HepG2 (cell line): ENCODE data around the gene C16orf89. TPM values are rescaled to one million over a fixed set of nuclear protein-coding genes. Genes with fewer than 3 reads are reported as not detected.

Experiments
- GLI4 ChIP-seq: sonication (generic); formaldehyde crosslinking; IDR thresholded peaks from 2 replicates; pipeline ENCODE4 v1.5.1; 2020; ENCODE audit warnings: missing genetic modification reagents, mild to moderate bottlenecking, moderate library complexity, borderline replicate concordance
- KLF11 ChIP-seq: IDR thresholded peaks from 2 replicates; pipeline ENCODE4 v1.6.1; 2016; ENCODE audit warnings: missing compliant biosample characterization
- TAF15 ChIP-seq: fragments of 200-400 bp; formaldehyde crosslinking; IDR thresholded peaks from one replicate; pipeline ENCODE4 v1.6.1; 2018; ENCODE audit warnings: mild to moderate bottlenecking, low read depth, low read length; ENCODE audit not compliant: poor library complexity, severe bottlenecking
- ZNF530 ChIP-seq: sonication (generic); formaldehyde crosslinking; IDR thresholded peaks from 2 replicates; pipeline ENCODE4 v1.5.0; 2020; ENCODE audit warnings: low read depth, mild to moderate bottlenecking, missing genetic modification reagents
- ZNF563 ChIP-seq: sonication (generic); formaldehyde crosslinking; IDR thresholded peaks from 2 replicates; pipeline ENCODE4 v1.8.0; 2022; ENCODE audit warnings: mild to moderate bottlenecking, moderate library complexity, missing genetic modification reagents
- ZNF607 ChIP-seq: sonication (generic); formaldehyde crosslinking; IDR thresholded peaks from 2 replicates; pipeline ENCODE4 v1.5.1; 2020; ENCODE audit warnings: missing genetic modification reagents, mild to moderate bottlenecking, borderline replicate concordance
- ZNF629 ChIP-seq: sonication (generic); formaldehyde crosslinking; conservative IDR thresholded peaks from 2 replicates; pipeline ENCODE4 v1.5.0; 2020; ENCODE audit warnings: missing genetic modification reagents
- ZNF883 ChIP-seq: sonication (generic); formaldehyde crosslinking; IDR thresholded peaks from 2 replicates; pipeline ENCODE4 v1.5.1; 2020; ENCODE audit warnings: mild to moderate bottlenecking, missing genetic modification reagents; ENCODE audit errors: not compliant biosample characterization
- polyA plus RNA-seq, 8 experiments: library from polyadenylated mRNA; depleted of rRNA in 3 of 8; stranded (reverse) in 7 of 8; unstranded in 1 of 8; fragments of >200 nt; fragmentation: Illumina TruSeq in 4 of 8; extraction: Trizol in 4 of 8; gene quantifications; 2 replicates each; pipeline versions ENCODE4 v1.2.1 to v1.2.3, GENCODE V29; 2011 to 2016; ENCODE audit warnings: low read depth in 4 of 8, missing spikeins in 1 of 8, mixed read lengths in 1 of 8; ENCODE audit not compliant: insufficient read depth in 1 of 8
- total RNA-seq, 5 experiments: library from RNA; depleted of rRNA; stranded (reverse); fragments of >200 nt; fragmentation: Illumina TruSeq; extraction: Trizol; gene quantifications; 2 replicates each; pipeline ENCODE4 v1.2.3, GENCODE V29; 2016; ENCODE audit warnings: low read depth in 1 of 5
- TF ChIP-seq, protein P1 (sequence below): sonication (generic); formaldehyde crosslinking; IDR thresholded peaks from 2 replicates; pipeline ENCODE4 v1.8.0; 2022; ENCODE audit warnings: mild to moderate bottlenecking, missing genetic modification reagents; ENCODE audit not compliant: insufficient replicate concordance
- TF ChIP-seq, protein P2 (sequence below): sonication (generic); formaldehyde crosslinking; IDR thresholded peaks from 2 replicates; pipeline ENCODE4 v1.4.0; 2020; ENCODE audit warnings: missing genetic modification reagents
- TF ChIP-seq, protein P3 (sequence below): IDR thresholded peaks from 2 replicates; pipeline ENCODE4 v1.6.1; 2016; ENCODE audit warnings: control low read depth
- TF ChIP-seq, protein P4 (sequence below): sonication (generic); formaldehyde crosslinking; IDR thresholded peaks from 2 replicates; pipeline ENCODE4 v1.4.0; 2020; ENCODE audit warnings: missing genetic modification reagents
- TF ChIP-seq, protein P5 (sequence below): sonication (generic); formaldehyde crosslinking; IDR thresholded peaks from 2 replicates; pipeline ENCODE4 v1.4.0; 2020; ENCODE audit warnings: low read depth, missing genetic modification reagents
- TF ChIP-seq, protein P6 (sequence below): sonication (generic); formaldehyde crosslinking; IDR thresholded peaks from 2 replicates; pipeline ENCODE4 v1.8.0; 2022; ENCODE audit warnings: missing genetic modification reagents, mild to moderate bottlenecking, moderate library complexity, borderline replicate concordance

C16orf89 gene
- total and polyA plus RNA-seq, 2 of the 13 experiments (the other 11 are each of a cell fraction or from before 2014, with no cell fraction given): 1.9 to 3.4 TPM

DNA sequence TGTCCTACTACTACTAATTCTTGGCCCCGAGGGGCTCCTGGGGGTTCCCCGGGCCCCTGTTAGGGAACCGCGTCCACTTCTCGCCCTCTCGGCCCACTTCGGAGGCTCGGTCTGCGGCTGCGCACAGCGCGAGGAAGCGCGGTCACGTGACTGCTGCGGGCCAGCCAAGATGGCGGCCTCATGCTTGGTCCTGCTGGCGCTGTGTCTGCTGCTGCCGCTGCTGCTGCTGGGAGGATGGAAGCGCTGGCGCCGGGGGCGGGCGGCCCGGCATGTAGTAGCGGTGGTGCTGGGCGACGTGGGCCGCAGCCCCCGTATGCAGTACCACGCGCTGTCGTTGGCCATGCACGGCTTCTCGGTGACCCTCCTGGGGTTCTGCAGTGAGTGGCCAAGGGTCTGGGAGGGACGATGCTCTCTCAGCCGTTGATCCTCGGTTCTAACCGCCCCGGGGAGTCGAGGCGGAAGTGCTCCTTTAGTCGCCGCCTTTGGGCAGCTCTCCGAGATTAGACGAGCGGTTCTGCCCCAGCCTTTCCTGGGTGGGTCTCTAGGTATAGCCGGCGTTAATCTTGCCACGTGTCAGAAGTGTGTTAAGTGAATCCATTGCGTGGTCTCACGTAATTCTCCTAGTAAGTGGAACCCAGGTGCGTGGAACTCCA, 6.1 kb upstream of the C16orf89 start, which contains the start of gene ALG1 (continued):
- TF ChIP-seq, protein P1, sequence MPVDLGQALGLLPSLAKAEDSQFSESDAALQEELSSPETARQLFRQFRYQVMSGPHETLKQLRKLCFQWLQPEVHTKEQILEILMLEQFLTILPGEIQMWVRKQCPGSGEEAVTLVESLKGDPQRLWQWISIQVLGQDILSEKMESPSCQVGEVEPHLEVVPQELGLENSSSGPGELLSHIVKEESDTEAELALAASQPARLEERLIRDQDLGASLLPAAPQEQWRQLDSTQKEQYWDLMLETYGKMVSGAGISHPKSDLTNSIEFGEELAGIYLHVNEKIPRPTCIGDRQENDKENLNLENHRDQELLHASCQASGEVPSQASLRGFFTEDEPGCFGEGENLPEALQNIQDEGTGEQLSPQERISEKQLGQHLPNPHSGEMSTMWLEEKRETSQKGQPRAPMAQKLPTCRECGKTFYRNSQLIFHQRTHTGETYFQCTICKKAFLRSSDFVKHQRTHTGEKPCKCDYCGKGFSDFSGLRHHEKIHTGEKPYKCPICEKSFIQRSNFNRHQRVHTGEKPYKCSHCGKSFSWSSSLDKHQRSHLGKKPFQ (CRISPR knock-in tag): peak; percentile 75
- TF ChIP-seq GLI4 (peak; percentile 98), KLF11 (CRISPR knock-in tag) (peak; percentile 95), ZNF883 (peak; percentile 100), ZNF607 (no peak), ZNF563 (peak; percentile 86), TAF15 (peak; percentile 99), ZNF530 (CRISPR knock-in tag) (peak; percentile 45; the same call in 1 of the 2 replicates), ZNF629 (CRISPR knock-in tag) (no peak; the same call in 1 of the 2 replicates)
- TF ChIP-seq, protein P2, sequence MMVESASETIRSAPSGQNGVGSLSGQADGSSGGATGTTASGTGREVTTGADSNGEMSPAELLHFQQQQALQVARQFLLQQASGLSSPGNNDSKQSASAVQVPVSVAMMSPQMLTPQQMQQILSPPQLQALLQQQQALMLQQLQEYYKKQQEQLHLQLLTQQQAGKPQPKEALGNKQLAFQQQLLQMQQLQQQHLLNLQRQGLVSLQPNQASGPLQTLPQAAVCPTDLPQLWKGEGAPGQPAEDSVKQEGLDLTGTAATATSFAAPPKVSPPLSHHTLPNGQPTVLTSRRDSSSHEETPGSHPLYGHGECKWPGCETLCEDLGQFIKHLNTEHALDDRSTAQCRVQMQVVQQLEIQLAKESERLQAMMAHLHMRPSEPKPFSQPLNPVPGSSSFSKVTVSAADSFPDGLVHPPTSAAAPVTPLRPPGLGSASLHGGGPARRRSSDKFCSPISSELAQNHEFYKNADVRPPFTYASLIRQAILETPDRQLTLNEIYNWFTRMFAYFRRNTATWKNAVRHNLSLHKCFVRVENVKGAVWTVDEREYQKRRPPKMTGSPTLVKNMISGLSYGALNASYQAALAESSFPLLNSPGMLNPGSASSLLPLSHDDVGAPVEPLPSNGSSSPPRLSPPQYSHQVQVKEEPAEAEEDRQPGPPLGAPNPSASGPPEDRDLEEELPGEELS (CRISPR knock-in tag): peak; percentile 14; the same call in 1 of the 2 replicates
- TF ChIP-seq, protein P3, sequence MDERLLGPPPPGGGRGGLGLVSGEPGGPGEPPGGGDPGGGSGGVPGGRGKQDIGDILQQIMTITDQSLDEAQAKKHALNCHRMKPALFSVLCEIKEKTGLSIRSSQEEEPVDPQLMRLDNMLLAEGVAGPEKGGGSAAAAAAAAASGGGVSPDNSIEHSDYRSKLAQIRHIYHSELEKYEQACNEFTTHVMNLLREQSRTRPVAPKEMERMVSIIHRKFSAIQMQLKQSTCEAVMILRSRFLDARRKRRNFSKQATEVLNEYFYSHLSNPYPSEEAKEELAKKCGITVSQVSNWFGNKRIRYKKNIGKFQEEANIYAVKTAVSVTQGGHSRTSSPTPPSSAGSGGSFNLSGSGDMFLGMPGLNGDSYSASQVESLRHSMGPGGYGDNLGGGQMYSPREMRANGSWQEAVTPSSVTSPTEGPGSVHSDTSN (CRISPR knock-in tag): no peak
- TF ChIP-seq, protein P4, sequence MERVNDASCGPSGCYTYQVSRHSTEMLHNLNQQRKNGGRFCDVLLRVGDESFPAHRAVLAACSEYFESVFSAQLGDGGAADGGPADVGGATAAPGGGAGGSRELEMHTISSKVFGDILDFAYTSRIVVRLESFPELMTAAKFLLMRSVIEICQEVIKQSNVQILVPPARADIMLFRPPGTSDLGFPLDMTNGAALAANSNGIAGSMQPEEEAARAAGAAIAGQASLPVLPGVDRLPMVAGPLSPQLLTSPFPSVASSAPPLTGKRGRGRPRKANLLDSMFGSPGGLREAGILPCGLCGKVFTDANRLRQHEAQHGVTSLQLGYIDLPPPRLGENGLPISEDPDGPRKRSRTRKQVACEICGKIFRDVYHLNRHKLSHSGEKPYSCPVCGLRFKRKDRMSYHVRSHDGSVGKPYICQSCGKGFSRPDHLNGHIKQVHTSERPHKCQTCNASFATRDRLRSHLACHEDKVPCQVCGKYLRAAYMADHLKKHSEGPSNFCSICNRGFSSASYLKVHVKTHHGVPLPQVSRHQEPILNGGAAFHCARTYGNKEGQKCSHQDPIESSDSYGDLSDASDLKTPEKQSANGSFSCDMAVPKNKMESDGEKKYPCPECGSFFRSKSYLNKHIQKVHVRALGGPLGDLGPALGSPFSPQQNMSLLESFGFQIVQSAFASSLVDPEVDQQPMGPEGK: peak; percentile 67
- TF ChIP-seq, protein P5, sequence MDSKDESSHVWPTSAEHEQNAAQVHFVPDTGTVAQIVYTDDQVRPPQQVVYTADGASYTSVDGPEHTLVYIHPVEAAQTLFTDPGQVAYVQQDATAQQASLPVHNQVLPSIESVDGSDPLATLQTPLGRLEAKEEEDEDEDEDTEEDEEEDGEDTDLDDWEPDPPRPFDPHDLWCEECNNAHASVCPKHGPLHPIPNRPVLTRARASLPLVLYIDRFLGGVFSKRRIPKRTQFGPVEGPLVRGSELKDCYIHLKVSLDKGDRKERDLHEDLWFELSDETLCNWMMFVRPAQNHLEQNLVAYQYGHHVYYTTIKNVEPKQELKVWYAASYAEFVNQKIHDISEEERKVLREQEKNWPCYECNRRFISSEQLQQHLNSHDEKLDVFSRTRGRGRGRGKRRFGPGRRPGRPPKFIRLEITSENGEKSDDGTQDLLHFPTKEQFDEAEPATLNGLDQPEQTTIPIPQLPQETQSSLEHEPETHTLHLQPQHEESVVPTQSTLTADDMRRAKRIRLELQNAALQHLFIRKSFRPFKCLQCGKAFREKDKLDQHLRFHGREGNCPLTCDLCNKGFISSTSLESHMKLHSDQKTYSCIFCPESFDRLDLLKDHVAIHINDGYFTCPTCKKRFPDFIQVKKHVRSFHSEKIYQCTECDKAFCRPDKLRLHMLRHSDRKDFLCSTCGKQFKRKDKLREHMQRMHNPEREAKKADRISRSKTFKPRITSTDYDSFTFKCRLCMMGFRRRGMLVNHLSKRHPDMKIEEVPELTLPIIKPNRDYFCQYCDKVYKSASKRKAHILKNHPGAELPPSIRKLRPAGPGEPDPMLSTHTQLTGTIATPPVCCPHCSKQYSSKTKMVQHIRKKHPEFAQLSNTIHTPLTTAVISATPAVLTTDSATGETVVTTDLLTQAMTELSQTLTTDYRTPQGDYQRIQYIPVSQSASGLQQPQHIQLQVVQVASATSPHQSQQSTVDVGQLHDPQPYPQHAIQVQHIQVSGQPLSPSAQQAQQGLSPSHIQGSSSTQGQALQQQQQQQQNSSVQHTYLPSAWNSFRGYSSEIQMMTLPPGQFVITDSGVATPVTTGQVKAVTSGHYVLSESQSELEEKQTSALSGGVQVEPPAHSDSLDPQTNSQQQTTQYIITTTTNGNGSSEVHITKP: peak; percentile 37; the same call in 1 of the 2 replicates
- TF ChIP-seq, protein P6, sequence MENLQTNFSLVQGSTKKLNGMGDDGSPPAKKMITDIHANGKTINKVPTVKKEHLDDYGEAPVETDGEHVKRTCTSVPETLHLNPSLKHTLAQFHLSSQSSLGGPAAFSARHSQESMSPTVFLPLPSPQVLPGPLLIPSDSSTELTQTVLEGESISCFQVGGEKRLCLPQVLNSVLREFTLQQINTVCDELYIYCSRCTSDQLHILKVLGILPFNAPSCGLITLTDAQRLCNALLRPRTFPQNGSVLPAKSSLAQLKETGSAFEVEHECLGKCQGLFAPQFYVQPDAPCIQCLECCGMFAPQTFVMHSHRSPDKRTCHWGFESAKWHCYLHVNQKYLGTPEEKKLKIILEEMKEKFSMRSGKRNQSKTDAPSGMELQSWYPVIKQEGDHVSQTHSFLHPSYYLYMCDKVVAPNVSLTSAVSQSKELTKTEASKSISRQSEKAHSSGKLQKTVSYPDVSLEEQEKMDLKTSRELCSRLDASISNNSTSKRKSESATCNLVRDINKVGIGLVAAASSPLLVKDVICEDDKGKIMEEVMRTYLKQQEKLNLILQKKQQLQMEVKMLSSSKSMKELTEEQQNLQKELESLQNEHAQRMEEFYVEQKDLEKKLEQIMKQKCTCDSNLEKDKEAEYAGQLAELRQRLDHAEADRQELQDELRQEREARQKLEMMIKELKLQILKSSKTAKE (CRISPR knock-in tag): no peak
